IPS DF 6.9 (cell line): ENCODE measurements around the gene MAST4.

Experiments used
- DNase-seq: peaks from one replicate; pipeline ENCODE4 v3.0.0-alpha.2; 2013; ENCODE audit warnings: low read depth, low spot score
- H3K27ac ChIP-seq: one replicate; pipeline ENCODE4 v1.5.1; 2013; ENCODE audit warnings: low read length, control low read depth
- H3K27me3 ChIP-seq: 2 replicates; pipeline ENCODE4 v1.6.1; 2013; ENCODE audit warnings: mild to moderate bottlenecking, low read length; ENCODE audit not compliant: control insufficient read depth, insufficient read depth
- H3K36me3 ChIP-seq: 2 replicates; pipeline ENCODE4 v1.6.1; 2013; ENCODE audit warnings: low read length; ENCODE audit not compliant: control insufficient read depth, insufficient read depth
- H3K4me1 ChIP-seq: 2 replicates; pipeline ENCODE4 v1.6.1; 2013; ENCODE audit warnings: low read length; ENCODE audit not compliant: control insufficient read depth, insufficient read depth
- H3K4me3 ChIP-seq: 2 replicates; pipeline ENCODE4 v1.5.1; 2013; ENCODE audit warnings: mild to moderate bottlenecking, low read length
- H3K9me3 ChIP-seq: 2 replicates; pipeline ENCODE4 v1.6.1; 2013; ENCODE audit warnings: low read length, inconsistent platforms; ENCODE audit not compliant: control insufficient read depth, insufficient read depth
- WGBS: extraction: QIAGEN DNeasy Blood & Tissue Kit; methylation state at CpG from one replicate; pipeline ENCODE4 v1.1.7; 2013; ENCODE audit warnings: mixed read lengths, missing lambda C conversion rate; ENCODE audit not compliant: insufficient read length, insufficient coverage; 5-methylcytosine and 5-hydroxymethylcytosine counted together

MAST4 gene

DNA sequence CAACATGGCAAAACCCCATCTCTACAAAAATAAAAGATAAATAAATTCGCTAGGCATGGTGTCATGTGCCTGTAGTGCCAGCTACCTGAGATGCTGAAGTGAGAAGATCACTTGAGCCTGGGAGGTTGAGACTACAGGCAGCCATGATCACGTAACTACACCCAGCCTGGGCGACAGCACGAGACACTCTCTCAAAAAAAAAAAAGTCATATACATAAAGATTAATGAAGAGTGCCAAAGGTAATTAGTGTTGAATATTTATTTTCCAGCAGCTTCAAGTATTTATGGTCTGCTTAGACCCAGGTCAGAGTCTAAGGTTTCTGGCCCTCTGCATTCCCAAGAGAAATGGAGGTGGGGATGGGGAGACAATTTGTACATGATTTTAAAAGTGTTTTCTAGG lies 432.7 kb downstream of the MAST4 start:
- H3K4me3 ChIP-seq = no peak overlapping the region
- H3K27me3 ChIP-seq = no peaks in the 10 kb centered on the region
- no peak for DNase-seq
- no peaks in the 10 kb centered on the region for H3K9me3 ChIP-seq
- H3K4me1 ChIP-seq = no peaks in the 10 kb centered on the region
- no CpG with 5 or more reads among the region's 4 CpGs for WGBS
- H3K36me3 ChIP-seq = no peaks in the 10 kb centered on the region
- H3K27ac ChIP-seq = no peak overlapping the region

DNA sequence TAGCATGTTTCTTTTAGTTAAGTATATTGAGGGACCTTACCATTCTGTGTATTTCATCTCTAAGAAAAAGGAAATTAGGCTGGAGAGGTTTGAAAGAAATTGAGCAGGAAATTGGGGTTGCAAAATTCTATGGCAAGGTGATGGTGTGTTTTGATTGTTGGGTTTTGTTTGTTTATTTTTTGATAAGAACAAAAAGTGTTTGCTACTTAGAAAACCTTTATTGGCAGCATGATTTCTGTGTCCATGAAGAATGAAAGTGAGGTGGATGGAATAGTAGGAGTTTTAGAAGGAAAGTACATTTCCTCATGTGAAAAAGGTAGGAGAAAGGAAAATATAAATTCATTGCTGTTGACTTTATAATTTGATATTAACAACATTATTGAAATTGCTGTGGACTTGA lies 433.3 kb downstream of the MAST4 start:
- Histone ChIP-seq H3K36me3 (no peaks in the 10 kb centered on the region), H3K27ac (no peak overlapping the region), H3K4me1 (no peaks in the 10 kb centered on the region), H3K9me3 (no peaks in the 10 kb centered on the region), H3K4me3 (no peak overlapping the region), H3K27me3 (no peaks in the 10 kb centered on the region)
- no peak for DNase-seq

GRCh38 chr5:67030289-67031056 lies 434.3 kb downstream of the MAST4 start:
- Histone ChIP-seq H3K27ac (no peak overlapping the region), H3K27me3 (no peaks in the 10 kb centered on the region), H3K9me3 (no peaks in the 10 kb centered on the region), H3K4me3 (no peak overlapping the region), H3K36me3 (no peaks in the 10 kb centered on the region), H3K4me1 (no peaks in the 10 kb centered on the region)
- DNase-seq = no peak
- no CpG with 5 or more reads among the region's 2 CpGs for WGBS

DNA sequence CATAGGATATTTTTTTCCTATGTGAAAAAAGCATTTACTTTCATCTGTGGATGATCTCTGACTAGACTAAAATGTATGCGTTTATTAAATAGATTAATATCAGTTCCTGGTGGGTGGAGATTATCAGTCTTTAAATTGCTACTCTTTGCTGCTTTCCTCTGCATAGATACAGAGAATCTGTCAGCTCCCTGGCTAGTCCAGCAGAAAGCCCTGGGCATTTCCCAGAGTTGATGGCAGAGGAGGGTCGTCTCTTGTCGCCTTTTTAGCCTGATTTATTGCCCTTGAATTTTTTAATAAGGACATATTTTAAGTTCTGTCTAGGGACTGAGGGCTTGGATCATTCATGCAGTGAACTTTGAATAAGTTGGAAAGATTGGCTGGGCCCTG lies 434.9 kb downstream of the MAST4 start:
- Histone ChIP-seq H3K27ac (no peak overlapping the region), H3K36me3 (no peaks in the 10 kb centered on the region), H3K4me1 (no peaks in the 10 kb centered on the region), H3K4me3 (no peak overlapping the region), H3K9me3 (no peaks in the 10 kb centered on the region), H3K27me3 (no peaks in the 10 kb centered on the region)
- no peak for DNase-seq
- WGBS = no CpG with 5 or more reads among the region's 3 CpGs

DNA sequence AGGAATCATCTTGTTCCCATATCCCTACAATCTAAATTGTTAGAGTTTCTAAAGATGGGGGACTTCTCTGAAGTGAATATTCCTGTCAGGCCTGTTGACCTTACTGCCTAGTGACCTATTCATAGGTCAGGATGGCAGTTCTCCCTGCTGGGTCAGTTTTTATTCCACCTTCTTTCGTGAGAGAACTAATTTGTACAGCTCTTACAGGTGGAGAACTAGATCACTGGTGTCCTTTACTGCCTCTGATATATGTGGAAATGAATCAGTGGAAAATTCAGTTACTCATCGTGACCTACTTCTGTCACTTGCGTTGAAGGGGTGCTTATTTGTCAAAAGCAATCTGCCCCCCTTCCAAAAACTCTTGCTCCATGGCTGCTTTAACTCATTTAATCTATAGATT lies 435.5 kb downstream of the MAST4 start:
- no peak overlapping the region for H3K4me3 ChIP-seq
- no peaks in the 10 kb centered on the region for H3K27me3 ChIP-seq
- no CpG with 5 or more reads among the region's 3 CpGs for WGBS
- H3K4me1 ChIP-seq = no peaks in the 10 kb centered on the region
- no peaks in the 10 kb centered on the region for H3K36me3 ChIP-seq
- no peaks in the 10 kb centered on the region for H3K9me3 ChIP-seq
- DNase-seq = no peak
- H3K27ac ChIP-seq = no peak overlapping the region

GRCh38 chr5:67032921-67033664 lies 436.9 kb downstream of the MAST4 start:
- Histone ChIP-seq H3K9me3 (no peaks in the 10 kb centered on the region), H3K4me1 (no peaks in the 10 kb centered on the region), H3K36me3 (no peaks in the 10 kb centered on the region), H3K4me3 (no peak overlapping the region), H3K27me3 (no peaks in the 10 kb centered on the region), H3K27ac (no peak overlapping the region)
- WGBS = no CpG with 5 or more reads among the region's 2 CpGs
- DNase-seq = no peak

DNA sequence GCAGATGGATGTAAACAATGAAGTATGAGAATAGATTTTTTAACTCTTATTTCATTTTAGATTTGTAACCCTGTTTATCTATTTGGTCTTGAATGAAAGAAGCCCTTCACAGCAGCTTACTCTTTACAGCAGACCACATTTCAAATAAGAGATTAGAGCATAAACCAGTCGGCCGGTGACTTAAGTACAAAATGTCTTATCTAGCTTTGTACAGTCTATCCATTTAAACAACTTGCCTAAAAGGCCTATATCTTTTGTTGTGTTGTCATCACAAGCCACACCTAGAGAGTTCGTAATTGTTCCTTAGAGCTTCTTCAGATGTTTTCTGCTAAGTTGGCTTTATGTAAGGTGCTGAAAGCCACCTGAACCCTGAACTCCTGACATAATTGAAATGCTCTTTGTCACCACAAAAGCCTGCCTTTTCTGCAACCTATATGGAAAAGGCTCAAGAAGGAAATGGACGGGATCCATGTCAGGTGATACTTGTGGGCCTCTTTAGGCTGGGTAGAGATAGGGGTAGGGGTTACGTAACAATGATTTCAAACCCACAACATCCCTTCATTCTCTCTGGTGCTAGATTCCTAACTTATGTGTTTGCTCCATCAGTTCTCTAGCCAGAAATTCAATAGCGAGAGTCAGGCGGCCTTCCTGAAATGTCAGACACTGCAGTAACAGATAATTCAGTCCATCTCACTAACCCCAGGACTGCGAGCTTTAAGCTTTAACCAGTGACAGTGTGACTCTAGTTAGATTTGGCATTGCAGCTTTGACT lies 437.9 kb downstream of the MAST4 start:
- no peaks in the 10 kb centered on the region for H3K27me3 ChIP-seq
- no peaks in the 10 kb centered on the region for H3K4me1 ChIP-seq
- no peaks in the 10 kb centered on the region for H3K9me3 ChIP-seq
- H3K27ac ChIP-seq = no peak overlapping the region
- H3K4me3 ChIP-seq = no peak overlapping the region
- DNase-seq = no peak
- WGBS = no CpG with 5 or more reads among the region's 8 CpGs
- H3K36me3 ChIP-seq = no peaks in the 10 kb centered on the region

GRCh38 chr5:67035098-67035740 lies 439.0 kb downstream of the MAST4 start:
- Histone ChIP-seq H3K9me3 (no peaks in the 10 kb centered on the region), H3K27ac (no peak overlapping the region), H3K36me3 (no peaks in the 10 kb centered on the region), H3K4me1 (no peaks in the 10 kb centered on the region), H3K27me3 (no peaks in the 10 kb centered on the region), H3K4me3 (no peak overlapping the region)
- DNase-seq = no peak
- WGBS = no CpG with 5 or more reads among the region's 4 CpGs

DNA sequence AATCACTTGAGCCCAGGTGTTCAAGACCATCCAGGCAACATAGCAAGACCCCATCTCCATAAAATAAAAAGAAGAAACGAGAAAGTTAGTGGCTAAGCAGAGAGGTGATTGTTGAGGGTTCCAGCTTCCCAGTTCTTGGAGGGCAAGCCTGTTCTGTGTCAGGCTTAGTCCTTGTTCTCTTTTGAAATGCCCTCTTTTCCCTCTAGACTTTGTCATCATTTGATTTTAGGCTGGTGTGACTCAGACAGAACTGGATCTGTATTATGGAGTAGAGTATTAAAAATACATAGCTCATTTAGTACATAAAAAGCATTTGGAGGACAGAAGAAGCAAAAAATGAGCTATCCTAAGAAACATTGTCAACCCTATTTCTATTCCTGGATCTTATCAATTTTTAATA lies 441.0 kb downstream of the MAST4 start:
- Histone ChIP-seq H3K4me3 (no peak overlapping the region), H3K27ac (no peak overlapping the region), H3K36me3 (no peaks in the 10 kb centered on the region), H3K4me1 (no peaks in the 10 kb centered on the region), H3K9me3 (no peaks in the 10 kb centered on the region), H3K27me3 (no peaks in the 10 kb centered on the region)
- WGBS = no CpG with 5 or more reads among the region's 1 CpG
- DNase-seq = no peak

GRCh38 chr5:67038817-67039603 lies 442.8 kb downstream of the MAST4 start:
- no peak for DNase-seq
- no CpG with 5 or more reads among the region's 4 CpGs for WGBS
- H3K27ac ChIP-seq = no peak overlapping the region
- H3K36me3 ChIP-seq = no peaks in the 10 kb centered on the region
- H3K4me1 ChIP-seq = no peaks in the 10 kb centered on the region
- no peaks in the 10 kb centered on the region for H3K27me3 ChIP-seq
- no peaks in the 10 kb centered on the region for H3K9me3 ChIP-seq
- H3K4me3 ChIP-seq = no peak overlapping the region
